K562 (cell line): ENCODE data around the gene NUCB2. TPM values are rescaled to one million over a fixed set of nuclear protein-coding genes. Genes with fewer than 3 reads are reported as not detected.
A peak's percentile ranks its signal among the peaks of the same experiment; 100 is the strongest.

ENCODE experiments used
- ARID3B ChIP-seq: fragments of 250-450 bp; sonication (Bioruptor Pico); IDR thresholded peaks from 2 replicates; pipeline ENCODE4 v1.4.0; 2020; ENCODE audit warnings: borderline replicate concordance
- BRF1 ChIP-seq: IDR thresholded peaks from 3 replicates; pipeline ENCODE4 v1.6.1; 2011; ENCODE audit warnings: borderline replicate concordance, mild to moderate bottlenecking; ENCODE audit not compliant: insufficient read length; ENCODE audit errors: extremely low read depth
- E2F5 ChIP-seq: sonication (generic); formaldehyde crosslinking; IDR thresholded peaks from 2 replicates; pipeline ENCODE4 v1.8.0; 2022; ENCODE audit warnings: mild to moderate bottlenecking, missing genetic modification reagents
- FOXP1 ChIP-seq: sonication (generic); formaldehyde crosslinking; IDR thresholded peaks from 2 replicates; pipeline ENCODE4 v1.8.0; 2022; ENCODE audit warnings: mild to moderate bottlenecking, missing genetic modification reagents
- GMEB1 ChIP-seq: fragments of 250-450 bp; sonication (Bioruptor Pico); IDR thresholded peaks from 2 replicates; pipeline ENCODE4 v1.4.0; 2020; ENCODE audit warnings: mild to moderate bottlenecking
- KLF13 ChIP-seq: fragments of 450-650 bp; IDR thresholded peaks from 2 replicates; pipeline ENCODE4 v1.6.1; 2016; ENCODE audit warnings: missing genetic modification characterization, low read depth, mild to moderate bottlenecking, missing compliant biosample characterization, moderate library complexity, borderline replicate concordance
- MCM2 ChIP-seq: fragments of 450-650 bp; IDR thresholded peaks from 2 replicates; pipeline ENCODE4 v1.6.1; 2017; ENCODE audit warnings: low read depth, mild to moderate bottlenecking
- NFRKB ChIP-seq: fragments of 450-650 bp; IDR thresholded peaks from 2 replicates; pipeline ENCODE4 v1.6.1; 2016; ENCODE audit warnings: low read depth
- PHF8 ChIP-seq: fragments of 200-600 bp; sonication (generic); IDR thresholded peaks from 2 replicates; pipeline ENCODE4 v1.6.1; 2012; ENCODE audit warnings: mixed run types, mild to moderate bottlenecking, inconsistent platforms, low read length, moderate library complexity, borderline replicate concordance
- PHTF2 ChIP-seq: fragments of 250-450 bp; sonication (Bioruptor Pico); IDR thresholded peaks from 2 replicates; pipeline ENCODE4 v1.5.0; 2021; ENCODE audit warnings: mild to moderate bottlenecking
- RFX7 ChIP-seq: fragments of 250-450 bp; sonication (Bioruptor Pico); IDR thresholded peaks from 2 replicates; pipeline ENCODE4 v1.5.1; 2021; ENCODE audit warnings: mild to moderate bottlenecking
- TCF7L2 ChIP-seq: fragments of 150-350 bp; IDR thresholded peaks from 2 replicates; pipeline ENCODE4 v1.6.1; 2016; ENCODE audit warnings: low read depth, mild to moderate bottlenecking, low read length, moderate library complexity
- THAP7 ChIP-seq: fragments of 250-450 bp; sonication (Bioruptor Pico); IDR thresholded peaks from 2 replicates; pipeline ENCODE4 v1.5.0; 2021
- U2AF1 ChIP-seq: fragments of 200-400 bp; formaldehyde crosslinking; optimal IDR thresholded peaks from 2 replicates; pipeline ENCODE3; 2017; ENCODE audit warnings: mild to moderate bottlenecking, low read depth, low read length, moderate library complexity
- VEZF1 ChIP-seq: fragments of 200-800 bp; sonication (Bioruptor generic); IDR thresholded peaks from 2 replicates; pipeline ENCODE4 v1.6.1; 2017; ENCODE audit warnings: missing genetic modification characterization, missing compliant biosample characterization
- WHSC1 ChIP-seq: IDR thresholded peaks from one replicate; pipeline ENCODE4 v1.6.1; 2012; ENCODE audit warnings: low read length, control low read depth, inconsistent platforms
- ZBTB7A ChIP-seq: IDR thresholded peaks from 2 replicates; pipeline ENCODE4 v1.6.1; 2011; ENCODE audit warnings: low read depth, mild to moderate bottlenecking, low read length, moderate library complexity, borderline replicate concordance; ENCODE audit not compliant: control insufficient read depth
- ZNF12 ChIP-seq: sonication (generic); formaldehyde crosslinking; IDR thresholded peaks from 2 replicates; pipeline ENCODE4 v1.4.0; 2020; ENCODE audit warnings: mild to moderate bottlenecking, missing genetic modification reagents
- ZNF511 ChIP-seq: sonication (generic); formaldehyde crosslinking; IDR thresholded peaks from 2 replicates; pipeline ENCODE4 v1.8.0; 2022; ENCODE audit warnings: mild to moderate bottlenecking, missing genetic modification reagents
- ZNF583 ChIP-seq: fragments of 250-450 bp; sonication (Bioruptor Pico); IDR thresholded peaks from 2 replicates; pipeline ENCODE4 v1.4.0; 2020
- ZNF668 ChIP-seq: fragments of 250-450 bp; sonication (Bioruptor Pico); IDR thresholded peaks from 2 replicates; pipeline ENCODE4 v1.8.0; 2022; ENCODE audit warnings: mild to moderate bottlenecking, inconsistent platforms
- polyA plus RNA-seq, 8 experiments: library from polyadenylated mRNA; depleted of rRNA in 4 of 8; stranded (reverse) in 5 of 8; unstranded in 3 of 8; fragments of >200 nt; fragmentation: Nextera tagmentation in 2 of 8; fragmentation: Illumina TruSeq in 1 of 8; extraction: Ambion mirVana in 2 of 8; extraction: Trizol in 1 of 8; gene quantifications; 2 replicates each; pipeline versions ENCODE4 v1.2.1 to v1.2.3, GENCODE V29; 2011 to 2014; ENCODE audit warnings: inconsistent platforms in 1 of 8, missing spikeins in 1 of 8
- total RNA-seq, 7 experiments: library from RNA; depleted of rRNA in 6 of 7; stranded (reverse); fragments of >200 nt in 6 of 7; fragmentation: Illumina TruSeq in 2 of 7; extraction: Trizol in 2 of 7; gene quantifications; 2 replicates each; pipeline versions ENCODE4 v1.2.1 to v1.2.3, GENCODE V29; 2011 to 2021; ENCODE audit warnings: low replicate concordance in 1 of 7

NUCB2 gene
- total and polyA plus RNA-seq, 9 of the 15 experiments (the other 6 are each of a cell fraction or from before 2014, with no cell fraction given): 54.0 to 108 (median 84.6) TPM

- TF ChIP-seq RFX7: no peak
- TF ChIP-seq E2F5 (CRISPR knock-in tag): peak; percentile 83
- TF ChIP-seq VEZF1 (CRISPR knock-in tag): peak; percentile 89
- TF ChIP-seq ZNF511: peak; percentile 80
- peak; percentile 92 for TF ChIP-seq ZBTB7A
- TF ChIP-seq NFRKB: peak; percentile 83
- no peak for TF ChIP-seq WHSC1
- 0 out of 2 replicates have a peak, but pooled peaks have one; percentile 7 for TF ChIP-seq KLF13 (tag)
- no peak for TF ChIP-seq ZNF668 (CRISPR knock-in tag)
- TF ChIP-seq THAP7 (CRISPR knock-in tag): no peak
- TF ChIP-seq MCM2: no peak
- no peak for TF ChIP-seq TCF7L2
- TF ChIP-seq PHTF2: no peak
- TF ChIP-seq FOXP1 (CRISPR knock-in tag): no peak
- TF ChIP-seq ZNF583 (CRISPR knock-in tag): peak; percentile 84
- no peak for TF ChIP-seq ARID3B (CRISPR knock-in tag)
- TF ChIP-seq GMEB1: peak; percentile 5; the same call in 1 of the 2 replicates
- peak; percentile 78 for TF ChIP-seq U2AF1
- TF ChIP-seq ZNF12: peak; percentile 73
- TF ChIP-seq BRF1: no peak
- peak; percentile 94 for TF ChIP-seq PHF8
These were observed at the start of gene NUCB2 (continued) for GRCh38 chr11:17276236-17277023.
